IPS-18c (cell line): ENCODE data around the gene CTTNBP2.
"Not testable (repeated sequence)": the region's sequence is repeated elsewhere in the genome, so short reads cannot be mapped to it uniquely, and the experiment has no call there.

Experiments used
- H3K4me3 ChIP-seq: 2 replicates; pipeline ENCODE4 v1.7.0; 2013; ENCODE audit warnings: low read depth, mild to moderate bottlenecking, low read length, moderate library complexity; ENCODE audit not compliant: insufficient read depth
- H3K9me3 ChIP-seq: one replicate; pipeline ENCODE4 v1.6.1; 2013; ENCODE audit warnings: mild to moderate bottlenecking, low read length, moderate library complexity; ENCODE audit not compliant: control insufficient read depth, insufficient read depth

Gene CTTNBP2

DNA sequence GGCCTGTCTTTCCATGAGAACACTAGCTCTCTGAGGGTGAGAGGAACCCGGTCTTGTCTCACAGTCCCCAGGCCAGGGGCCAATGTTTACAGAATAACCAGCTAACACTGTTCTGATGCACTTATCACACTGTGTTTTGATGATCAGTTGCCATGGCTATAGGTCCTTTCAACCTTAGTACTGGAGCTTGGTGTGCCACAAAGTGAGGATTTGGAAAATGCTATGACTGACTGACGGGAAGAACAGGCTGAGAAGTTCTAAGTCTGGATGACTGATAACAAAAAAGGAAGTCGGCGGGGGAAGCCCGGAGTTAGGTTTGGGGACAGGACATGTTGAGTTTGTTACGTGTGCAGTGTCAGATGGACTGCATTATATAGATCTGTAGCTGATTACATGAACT is 141.8 kb downstream of the CTTNBP2 start:
- Histone ChIP-seq H3K4me3 (no peak overlapping the region), H3K9me3 (no peaks in the 10 kb centered on the region)

- H3K4me3 ChIP-seq = no peak overlapping the region
- H3K9me3 ChIP-seq = no peaks in the 10 kb centered on the region
Measured at GRCh38 chr7:117730390-117730789, 142.9 kb downstream of the CTTNBP2 start.

- Histone ChIP-seq H3K4me3 (no peak overlapping the region), H3K9me3 (no peaks in the 10 kb centered on the region)
Measured at GRCh38 chr7:117728890-117729624, 144.2 kb downstream of the CTTNBP2 start.

DNA sequence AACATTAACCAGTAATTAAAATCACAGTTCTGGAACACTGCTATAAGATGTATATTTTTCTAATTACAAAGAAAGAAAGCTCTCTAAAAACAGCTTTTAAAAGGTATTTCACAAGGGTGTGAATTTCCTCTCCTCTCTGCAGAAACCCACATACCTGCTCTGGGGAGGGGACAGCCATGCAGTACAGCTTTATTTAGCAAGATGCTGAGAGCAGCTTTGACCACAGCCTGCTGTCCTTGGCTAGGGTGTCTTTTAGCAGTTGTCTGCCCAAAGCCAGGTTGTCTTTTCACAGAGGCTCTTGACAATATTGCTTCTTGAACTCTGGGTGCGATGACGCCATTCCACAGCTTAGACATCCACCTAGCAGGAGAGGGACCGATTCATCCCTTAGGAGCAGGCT is 148.3 kb downstream of the CTTNBP2 start:
- H3K9me3 ChIP-seq = no peaks in the 10 kb centered on the region
- no peak overlapping the region for H3K4me3 ChIP-seq

DNA sequence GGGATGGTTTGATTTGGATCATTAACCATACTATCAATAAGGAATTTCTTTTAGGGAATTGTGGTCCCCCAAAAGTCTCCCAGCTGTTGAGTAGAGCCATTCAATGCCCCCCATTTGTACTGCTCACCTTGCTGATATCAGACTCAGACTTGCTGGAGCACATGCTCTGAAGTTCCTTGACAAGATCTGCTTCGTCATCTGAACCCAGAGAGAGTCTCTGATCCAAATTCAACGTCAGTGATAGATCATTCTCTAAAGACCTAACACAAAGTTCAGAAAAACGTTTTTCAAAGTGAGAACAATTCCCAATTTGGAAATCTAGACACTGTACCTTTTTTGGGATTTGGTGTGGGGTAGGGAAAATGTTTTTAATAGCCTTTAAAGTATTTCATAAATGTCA is 153.9 kb downstream of the CTTNBP2 start:
- Histone ChIP-seq H3K9me3 (peaks cover 2% of the 10 kb centered on the region), H3K4me3 (no peak overlapping the region)

DNA sequence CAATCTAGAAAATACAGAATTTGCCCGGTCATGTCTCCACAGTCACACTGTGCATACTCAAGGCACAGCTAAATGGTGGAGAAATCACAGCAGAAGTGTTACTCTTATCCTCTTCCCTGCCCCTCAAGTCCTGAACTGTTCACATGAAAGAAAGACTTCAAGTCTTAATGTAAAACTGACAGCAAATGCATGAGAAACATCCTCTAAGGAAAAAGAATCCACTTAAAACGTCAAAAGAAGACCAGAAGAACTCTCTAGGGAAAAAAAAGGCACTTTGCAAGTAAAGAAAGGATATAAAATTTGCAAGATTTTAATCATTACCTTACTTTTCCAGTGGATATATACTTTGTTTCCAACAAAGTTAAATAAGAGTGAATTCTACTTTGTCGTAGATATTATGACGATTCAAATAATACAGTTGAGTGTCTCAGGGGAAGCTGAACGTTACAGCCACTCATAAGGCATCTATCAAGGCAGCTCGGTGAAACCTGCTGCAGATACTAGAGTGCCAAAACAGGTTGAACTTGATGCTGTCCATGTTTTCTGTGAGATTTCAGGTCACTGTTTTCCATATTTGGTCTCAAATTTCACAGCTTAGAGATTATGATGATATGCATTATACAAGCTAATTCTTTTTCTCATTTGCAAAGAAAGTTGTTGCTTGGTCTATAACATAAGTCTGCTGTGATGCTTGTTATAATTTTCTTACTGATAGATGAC is 155.0 kb downstream of the CTTNBP2 start:
- H3K4me3 ChIP-seq = no peak overlapping the region
- peaks cover 2% of the 10 kb centered on the region for H3K9me3 ChIP-seq

- H3K4me3 ChIP-seq = no peak overlapping the region
- peaks cover 2% of the 10 kb centered on the region for H3K9me3 ChIP-seq
Measured at GRCh38 chr7:117717357-117717756, 155.9 kb downstream of the CTTNBP2 start.

- Histone ChIP-seq H3K9me3 (peaks cover 2% of the 10 kb centered on the region), H3K4me3 (no peak overlapping the region)
Measured at GRCh38 chr7:117716707-117717299, 156.4 kb downstream of the CTTNBP2 start.

- H3K4me3 ChIP-seq = no peak overlapping the region
- peaks cover 2% of the 10 kb centered on the region for H3K9me3 ChIP-seq
Measured at GRCh38 chr7:117715784-117716445, 157.3 kb downstream of the CTTNBP2 start.

DNA sequence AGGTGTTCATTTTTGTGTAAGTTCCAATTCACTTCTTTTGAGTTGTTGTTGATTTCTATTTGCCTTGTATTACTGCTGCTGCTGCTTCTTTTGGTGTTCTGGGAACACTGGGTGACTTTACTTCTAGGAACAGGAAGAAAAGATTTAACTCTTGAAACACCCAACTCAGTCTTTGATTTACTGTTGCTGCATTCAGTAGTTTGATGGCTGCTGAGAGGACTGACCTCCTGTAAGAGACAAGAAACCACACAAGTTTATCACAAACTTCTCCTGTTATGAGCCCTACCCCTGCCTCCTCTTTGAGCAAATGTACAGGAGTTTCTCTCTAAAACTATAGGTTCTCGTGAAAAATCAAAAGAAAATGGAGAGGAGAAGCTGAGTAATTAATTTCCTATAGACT is 161.7 kb downstream of the CTTNBP2 start:
- Histone ChIP-seq H3K4me3 (no peak overlapping the region), H3K9me3 (peaks cover 2% of the 10 kb centered on the region)

GRCh38 chr7:117708173-117708572 is 165.1 kb downstream of the CTTNBP2 start:
- not testable (repeated sequence) for H3K4me3 ChIP-seq, H3K9me3 ChIP-seq

- Histone ChIP-seq H3K9me3 (no peaks in the 10 kb centered on the region), H3K4me3 (no peak overlapping the region)
Measured at GRCh38 chr7:117707080-117707479, 166.2 kb downstream of the CTTNBP2 start.

DNA sequence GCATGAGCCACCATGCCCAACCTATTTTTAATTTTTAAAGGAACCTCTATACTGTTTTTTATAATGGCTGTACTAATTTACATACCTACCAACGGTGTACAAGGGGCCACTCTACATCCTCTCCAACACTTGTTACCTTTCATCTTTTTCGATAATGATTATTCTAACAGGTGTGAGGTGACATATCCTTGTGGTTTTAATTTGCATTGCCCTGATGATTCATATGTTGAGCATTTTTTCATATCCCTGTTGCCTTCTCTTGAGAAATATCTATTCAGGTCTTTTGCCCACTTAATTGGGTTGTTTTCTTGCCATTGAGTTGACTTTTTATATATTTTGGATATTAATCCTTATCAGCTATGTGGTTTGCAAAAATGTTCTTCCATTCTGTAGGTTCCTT is 167.0 kb downstream of the CTTNBP2 start:
- Histone ChIP-seq H3K4me3 (no peak overlapping the region), H3K9me3 (no peaks in the 10 kb centered on the region)

DNA sequence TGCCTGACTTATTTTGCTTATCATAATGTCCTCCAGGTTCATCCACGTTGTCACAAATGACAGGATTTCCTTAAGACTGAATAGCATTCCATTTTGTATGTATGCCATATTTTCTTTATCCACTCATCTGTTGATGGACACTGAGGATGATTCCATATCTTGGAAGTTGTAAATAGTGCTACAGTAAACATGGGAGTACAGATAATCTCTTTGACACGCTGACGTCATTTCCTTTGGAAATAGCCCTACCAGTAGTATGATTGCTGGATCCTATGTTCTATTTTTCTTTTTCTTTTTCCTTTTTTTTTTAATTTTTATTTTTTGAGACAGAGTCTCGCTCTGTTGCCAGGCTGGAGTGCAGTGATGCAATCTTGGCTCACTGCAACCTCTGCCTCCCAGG is 167.6 kb downstream of the CTTNBP2 start:
- no peak overlapping the region for H3K4me3 ChIP-seq
- no peaks in the 10 kb centered on the region for H3K9me3 ChIP-seq

GRCh38 chr7:117704063-117704462 is 169.2 kb downstream of the CTTNBP2 start:
- Histone ChIP-seq H3K4me3 (no peak overlapping the region), H3K9me3 (no peaks in the 10 kb centered on the region)

DNA sequence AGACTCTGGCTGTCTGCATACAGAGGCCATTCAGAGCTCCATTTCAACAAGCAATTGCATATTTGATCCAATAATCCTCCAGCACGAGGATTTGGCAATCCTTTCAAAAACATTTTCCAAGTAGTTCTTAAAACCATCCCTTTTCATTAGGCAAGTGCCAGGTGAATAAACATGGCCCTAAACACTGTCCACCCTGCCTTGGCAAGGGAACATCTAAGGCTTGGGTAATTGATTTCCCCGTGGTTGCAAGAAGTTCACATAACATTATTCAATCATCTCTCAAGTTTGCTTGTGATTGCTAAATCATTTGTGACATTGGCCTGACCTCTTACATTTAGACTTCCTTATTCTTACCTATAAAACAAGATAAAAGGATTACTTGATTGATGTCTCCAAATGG is 175.2 kb downstream of the CTTNBP2 start:
- Histone ChIP-seq H3K9me3 (no peaks in the 10 kb centered on the region), H3K4me3 (no peak overlapping the region)

DNA sequence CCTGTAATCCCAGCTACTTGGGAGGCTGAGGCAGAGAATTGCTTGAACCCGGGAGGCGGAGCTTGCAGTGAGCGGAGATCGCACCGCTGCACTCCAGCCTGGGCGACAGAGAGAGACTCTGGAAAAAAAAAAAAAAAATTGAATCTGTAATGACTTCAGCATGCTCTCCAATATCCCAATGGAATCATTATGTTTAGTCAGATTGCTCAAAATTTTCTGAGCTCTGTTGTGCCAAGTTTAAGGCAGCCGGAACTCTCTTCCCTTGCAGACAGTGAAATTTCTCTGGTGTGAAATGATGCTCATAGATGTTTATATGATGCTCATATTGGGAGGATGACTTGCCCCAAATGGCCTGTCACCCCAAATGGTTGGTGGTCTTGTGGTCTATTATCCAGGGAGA is 180.9 kb downstream of the CTTNBP2 start:
- H3K9me3 ChIP-seq = no peaks in the 10 kb centered on the region
- no peak overlapping the region for H3K4me3 ChIP-seq

GRCh38 chr7:117690147-117690546 is 183.1 kb downstream of the CTTNBP2 start:
- H3K9me3 ChIP-seq = no peaks in the 10 kb centered on the region

More at GRCh38 chr7:117690147-117690546, 183.1 kb downstream of the CTTNBP2 start:
- no peak overlapping the region for H3K4me3 ChIP-seq
